Activated CD4-positive, alpha-beta T cell treated with anti-CD3 and anti-CD28 coated beads, Interleukin-2, amount 50 U/mL, for 16 hours (primary cell): ENCODE results near the gene MED6.

Source experiments
- DNase-seq: peaks from one replicate; pipeline ENCODE4 v3.0.0-alpha.2; 2020

The MED6 gene, protein sequence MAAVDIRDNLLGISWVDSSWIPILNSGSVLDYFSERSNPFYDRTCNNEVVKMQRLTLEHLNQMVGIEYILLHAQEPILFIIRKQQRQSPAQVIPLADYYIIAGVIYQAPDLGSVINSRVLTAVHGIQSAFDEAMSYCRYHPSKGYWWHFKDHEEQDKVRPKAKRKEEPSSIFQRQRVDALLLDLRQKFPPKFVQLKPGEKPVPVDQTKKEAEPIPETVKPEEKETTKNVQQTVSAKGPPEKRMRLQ

GRCh38 chr14:70600382-70601157 is at the start of gene MED6:
Gene MED6, minus strand, starts transcription at chr14:70600655. Its CDS starts 18 bp downstream, at chr14:70600637.
- peak; percentile 94 for DNase-seq

DNA sequence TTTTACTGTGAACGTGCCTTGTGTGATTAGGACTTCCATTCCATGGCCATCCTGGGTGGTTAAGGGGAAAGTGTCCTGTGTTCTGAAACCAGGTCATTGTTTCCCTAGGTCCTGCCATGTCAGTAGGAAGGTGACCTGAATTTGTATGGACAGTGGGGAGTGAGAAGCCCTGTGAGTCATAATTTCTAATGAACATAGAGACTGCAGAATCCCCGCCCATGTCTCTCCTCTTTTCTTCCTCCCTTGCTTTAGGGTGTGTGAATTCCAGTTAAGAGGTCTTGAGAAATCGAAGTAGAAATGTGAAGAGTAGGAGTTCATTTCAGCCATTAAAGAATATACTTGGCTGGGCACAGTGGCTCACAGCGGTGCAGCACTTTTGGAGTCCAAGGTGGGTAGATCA is 49.3 kb upstream of the MED6 start:
- no peak for DNase-seq

GRCh38 chr14:70648346-70648745 is 47.9 kb upstream of the MED6 start:
- no peak for DNase-seq

- no peak for DNase-seq
Measured at GRCh38 chr14:70646705-70647104, 46.2 kb upstream of the MED6 start.

GRCh38 chr14:70645892-70646291 is 45.4 kb upstream of the MED6 start:
- no peak for DNase-seq

- no peak for DNase-seq
Measured at GRCh38 chr14:70643967-70644366, 43.5 kb upstream of the MED6 start.

- DNase-seq, result no peak
Measured at GRCh38 chr14:70642303-70643235, 42.1 kb upstream of the MED6 start.

DNA sequence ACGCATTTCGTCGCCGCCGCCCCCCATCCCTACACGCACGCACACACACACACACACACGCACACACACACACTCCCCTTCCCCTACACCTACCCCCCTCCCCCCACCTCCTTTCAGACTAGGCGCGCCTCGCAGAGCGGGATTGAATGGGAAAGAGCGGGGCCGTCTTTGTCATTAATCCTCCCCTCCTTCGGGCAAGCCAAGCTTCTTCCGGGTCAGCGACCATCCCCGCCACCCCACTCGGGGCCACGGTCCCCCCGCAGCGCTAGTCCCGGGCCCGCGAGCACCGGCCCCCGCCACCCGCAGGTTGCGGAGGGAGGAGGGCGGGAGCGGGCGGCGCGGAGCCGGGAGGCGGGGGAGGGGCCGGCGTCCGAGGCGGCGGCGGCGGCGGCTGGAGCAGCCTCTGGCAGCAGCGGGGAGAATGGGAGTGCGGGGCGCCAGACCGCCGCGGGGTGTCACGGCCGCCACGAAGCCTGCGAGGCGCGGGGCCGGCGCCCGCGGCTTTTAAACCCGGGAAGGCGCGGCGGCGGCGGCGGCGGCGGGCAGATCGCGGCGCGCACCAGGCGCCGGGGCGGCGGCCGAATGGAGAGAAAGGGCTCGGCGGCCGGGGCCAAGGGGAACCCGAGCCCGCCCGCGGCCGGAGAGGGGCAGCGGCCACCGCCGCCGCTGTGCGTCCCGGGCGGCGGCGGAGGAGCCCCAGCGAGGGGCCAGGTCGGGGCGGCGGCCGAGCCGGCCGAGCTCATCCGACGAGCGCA is 41.3 kb upstream of the MED6 start, which contains the start of gene TTC9:
TSS of gene TTC9 (plus strand) at position 369 of the 755 bp plus-strand sequence. CDS start at position 583, 214 bp downstream.
- DNase-seq, result no peak

DNA sequence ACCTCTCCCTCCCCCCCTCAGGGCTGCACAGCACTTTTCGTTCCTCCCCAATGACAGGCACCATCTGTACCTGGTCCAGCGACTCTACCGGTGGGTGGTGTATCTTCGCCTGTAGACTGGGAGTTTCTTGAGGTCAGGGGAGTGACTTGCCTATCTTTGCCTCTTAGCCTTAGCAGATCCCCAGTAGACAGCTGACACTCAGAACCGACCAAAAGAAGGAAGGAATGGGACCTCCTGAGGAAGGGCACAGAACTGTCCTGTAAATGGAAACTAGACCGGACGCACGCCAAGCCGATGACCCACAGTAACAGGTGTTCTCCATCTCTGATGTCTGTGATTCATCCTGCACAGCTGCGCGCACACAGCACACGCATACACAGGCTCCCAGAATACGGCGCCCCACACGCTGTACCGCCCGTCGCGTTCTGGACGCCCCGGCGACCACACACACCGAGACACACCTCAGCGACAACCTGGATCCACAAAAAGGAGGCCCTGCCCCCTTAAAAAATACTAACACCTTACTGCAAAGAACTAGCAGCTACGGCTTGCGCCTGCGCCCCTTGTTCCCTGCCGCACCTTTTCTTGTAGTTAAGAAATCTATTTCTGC is 40.6 kb upstream of the MED6 start:
- peak; percentile 48 for DNase-seq

GRCh38 chr14:70638416-70638815 is 38.0 kb upstream of the MED6 start:
- no peak for DNase-seq

- DNase-seq, result no peak
Measured at GRCh38 chr14:70635971-70636595, 35.6 kb upstream of the MED6 start.

GRCh38 chr14:70631948-70632347 is 31.5 kb upstream of the MED6 start:
- no peak for DNase-seq

- DNase-seq, result no peak
Measured at GRCh38 chr14:70624972-70625371, 24.5 kb upstream of the MED6 start.

GRCh38 chr14:70622111-70622712 is 21.8 kb upstream of the MED6 start:
- DNase-seq, result peak; percentile 45

DNA sequence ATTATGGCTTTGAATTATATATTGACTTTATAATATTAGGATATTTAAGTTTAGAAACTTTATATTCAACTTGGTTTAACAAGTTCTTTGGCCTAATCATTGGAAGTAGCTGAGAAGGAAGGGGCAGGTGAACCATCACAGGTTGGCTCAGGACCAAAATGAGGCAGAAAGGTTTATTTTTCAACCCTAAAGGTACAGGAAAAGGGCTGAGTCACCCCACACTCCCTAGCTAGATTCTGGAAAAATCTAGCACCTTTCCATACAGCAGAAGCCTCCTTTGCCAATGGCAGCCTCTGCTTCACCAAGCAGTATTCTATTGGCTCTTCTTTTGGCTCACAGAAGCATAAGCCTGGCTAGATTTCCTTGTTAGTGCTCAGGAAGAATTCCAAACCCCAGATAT is 19.3 kb upstream of the MED6 start:
- DNase-seq, result no peak

DNA sequence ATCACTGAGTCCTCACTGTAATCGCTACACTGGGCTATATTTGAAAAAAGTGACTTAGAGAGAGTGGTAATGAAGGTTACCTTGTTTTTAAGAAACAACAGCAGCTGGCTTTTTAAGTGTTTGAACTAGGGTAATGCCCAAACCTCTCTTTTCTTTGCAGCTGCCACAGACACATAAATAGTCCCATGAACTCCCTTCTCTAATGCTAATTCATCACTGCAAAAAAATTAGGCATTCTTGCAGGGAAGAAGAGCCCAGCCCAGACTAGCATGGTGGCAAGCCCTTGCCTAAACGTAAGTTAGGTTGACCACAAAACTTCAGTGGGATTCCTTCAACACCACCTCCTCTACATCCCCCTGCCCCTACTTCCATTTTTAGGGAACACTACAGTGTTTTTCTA is 17.9 kb upstream of the MED6 start:
- DNase-seq, result no peak

- DNase-seq, result no peak
Measured at GRCh38 chr14:70616646-70617045, 16.2 kb upstream of the MED6 start.

GRCh38 chr14:70611216-70611615 is 10.8 kb upstream of the MED6 start:
- no peak for DNase-seq

DNA sequence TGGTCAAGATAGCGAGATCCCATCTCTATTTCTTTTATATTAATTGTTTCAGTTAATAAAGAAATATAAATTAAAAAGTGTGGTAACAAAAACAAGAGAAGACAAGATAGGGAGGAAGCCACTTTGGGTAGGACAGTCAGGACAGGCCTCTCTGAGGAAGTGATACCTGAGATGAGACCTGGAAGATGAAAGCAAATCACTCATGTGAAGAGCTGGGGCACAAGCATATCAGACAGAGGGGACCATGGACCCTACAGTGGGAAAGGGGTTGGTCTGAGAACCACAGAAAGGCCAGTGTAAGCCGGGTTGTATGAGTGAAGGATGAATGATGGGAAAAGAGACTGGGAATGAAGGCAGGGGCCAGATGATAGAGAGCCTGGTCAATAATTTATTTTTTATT is 1.8 kb upstream of the MED6 start:
- DNase-seq, result no peak

GRCh38 chr14:70601162-70601561 is 707 bp upstream of the MED6 start:
- no peak for DNase-seq

- peak; percentile 12 for DNase-seq
Measured at GRCh38 chr14:70599345-70599744, 1.1 kb downstream of the MED6 start.
